Heart left ventricle (tissue), 16 donors: ENCODE data around the gene HS3ST3A1. TPM values are rescaled to one million over a fixed set of nuclear protein-coding genes. Genes with fewer than 3 reads are reported as not detected.

Source experiments
- ATAC-seq, 4 donors: fragments of 200-7000 bp; cut with Tn5 transposase; one replicate each; pipeline ENCODE4 v1.9.1; 2020 to 2022; ENCODE audit warnings: moderate library complexity in 4 of 4, mild to moderate bottlenecking in 3 of 4, moderate number of reproducible peaks in 1 of 4
- DNase-seq, 5 donors: peaks; one replicate each; pipeline ENCODE4 v3.0.0-alpha.2; 2020
- H3K27ac ChIP-seq, 12 donors: fragments of 200-600 bp; sonication (generic) in 4 of 12; one replicate each; pipeline versions ENCODE4 v1.5.0 to v1.8.0; 2016 to 2022; ENCODE audit warnings: mild to moderate bottlenecking in 2 of 12
- H3K27me3 ChIP-seq, 9 donors: fragments of 200-600 bp; sonication (generic) in 2 of 9; one replicate each; pipeline versions ENCODE4 v1.5.1 to v1.8.0; 2016 to 2022; ENCODE audit warnings: mild to moderate bottlenecking in 3 of 9
- H3K36me3 ChIP-seq, 9 donors: fragments of 200-600 bp; sonication (generic) in 2 of 9; one replicate each; pipeline versions ENCODE4 v1.5.0 to v1.8.0; 2018 to 2022; ENCODE audit warnings: mild to moderate bottlenecking in 2 of 9
- H3K4me1 ChIP-seq, 12 donors: fragments of 200-600 bp; sonication (generic) in 4 of 12; one replicate each; pipeline versions ENCODE4 v1.5.0 to v1.8.0; 2016 to 2022; ENCODE audit warnings: mild to moderate bottlenecking in 3 of 12
- H3K4me3 ChIP-seq, 12 donors: fragments of 200-600 bp; sonication (generic) in 4 of 12; one replicate each; pipeline versions ENCODE4 v1.5.0 to v1.8.0; 2017 to 2022; ENCODE audit warnings: mild to moderate bottlenecking in 9 of 12, moderate library complexity in 4 of 12
- H3K9me3 ChIP-seq, 12 donors: fragments of 200-600 bp; sonication (generic) in 4 of 12; one replicate each; pipeline versions ENCODE4 v1.5.0 to v1.8.0; 2016 to 2022; ENCODE audit warnings: mild to moderate bottlenecking in 1 of 12
- POLR2A ChIP-seq, 2 donors: fragments of 450-650 bp; IDR thresholded peaks; one replicate each; pipeline ENCODE4 v1.6.1; 2017; ENCODE audit warnings: antibody characterized with exemption in 2 of 2, mild to moderate bottlenecking in 2 of 2, moderate library complexity in 2 of 2
- WGBS, 4 donors: extraction: QIAGEN DNeasy Blood & Tissue Kit in 2 of 4; methylation state at CpG; one replicate each; pipeline versions ENCODE4 v1.1.5 to v1.1.7; 2013 to 2018; 5-methylcytosine and 5-hydroxymethylcytosine counted together
- intact Hi-C, 10 donors: fragments of 100-400 bp; cut with DNase I; formaldehyde crosslinking; loops; one replicate each; pipeline versions ENCODE4 v1.11.1 to v1.14.2; 2022
- polyA plus RNA-seq, 2 donors: library from polyadenylated mRNA; stranded (reverse); fragments of 200-250 nt; gene quantifications; one replicate each; pipeline ENCODE4 v1.2.3, GENCODE V29; 2013
- total RNA-seq, 9 donors: library from RNA; depleted of rRNA in 2 of 9; stranded (reverse); fragments of >200 nt in 2 of 9; fragmentation: NEBNext Ultra II Directional in 3 of 9; extraction: Animal tissue kit (Norgen Biotek cat#: 25700) in 3 of 9; gene quantifications; one replicate each; pipeline versions ENCODE4 v1.1.0 to v1.2.4, GENCODE V29; 2016 to 2023
- TF ChIP-seq, protein P1 (sequence below), 12 donors: fragments of 200-600 bp; sonication (generic) in 4 of 12; IDR thresholded peaks; one replicate each; pipeline versions ENCODE4 v1.5.0 to v1.8.0; 2018 to 2022; ENCODE audit warnings: antibody characterized with exemption in 12 of 12, mild to moderate bottlenecking in 5 of 12
- donor health status: ischemic (EF 13 %, LVEDD 7.1; RV severe dilation, severe dysfunction).
- donor health status: healthy with polysubstance abuse.
- donor health status: DM: no; HTN: yes; CAD: no.
- donor health status: DM: no; HTN: no; CAD: no.
- donor health status: ischemic (EF 25% LVEDD 6.9; RV normal size, moderate dysfunction).
- donor health status: ischemic (EF 25% LVEDD 5.7; RV mildly dilated, moderate dysfunction).
- donor health status: healthy.
- donor health status: DM: yes; HTN: yes; CAD: no.
- donor health status: ischemic (EF 35%, LVEDD 5.7; RV mildly dilated, moderate dysfunction).
- donor health status: nonischemic (EF 11% LVEDD 7.7; RV severe dilation, severe dysfunction).
- donor health status: DM: yes; HTN: yes; CAD: no.
- donor health status: PGD.
- donor health status: ischemic (EF 29% LVEDD 5.4; RV normal size, mild dysfunction).
- donor health status: nonischemic (EF 23%, LVEDD 6.1; RV moderate dilation, normal function).

HS3ST3A1 gene
- total and polyA plus RNA-seq, 11 donors, result 0.08 to 5.7 (median 1.8) TPM

DNA sequence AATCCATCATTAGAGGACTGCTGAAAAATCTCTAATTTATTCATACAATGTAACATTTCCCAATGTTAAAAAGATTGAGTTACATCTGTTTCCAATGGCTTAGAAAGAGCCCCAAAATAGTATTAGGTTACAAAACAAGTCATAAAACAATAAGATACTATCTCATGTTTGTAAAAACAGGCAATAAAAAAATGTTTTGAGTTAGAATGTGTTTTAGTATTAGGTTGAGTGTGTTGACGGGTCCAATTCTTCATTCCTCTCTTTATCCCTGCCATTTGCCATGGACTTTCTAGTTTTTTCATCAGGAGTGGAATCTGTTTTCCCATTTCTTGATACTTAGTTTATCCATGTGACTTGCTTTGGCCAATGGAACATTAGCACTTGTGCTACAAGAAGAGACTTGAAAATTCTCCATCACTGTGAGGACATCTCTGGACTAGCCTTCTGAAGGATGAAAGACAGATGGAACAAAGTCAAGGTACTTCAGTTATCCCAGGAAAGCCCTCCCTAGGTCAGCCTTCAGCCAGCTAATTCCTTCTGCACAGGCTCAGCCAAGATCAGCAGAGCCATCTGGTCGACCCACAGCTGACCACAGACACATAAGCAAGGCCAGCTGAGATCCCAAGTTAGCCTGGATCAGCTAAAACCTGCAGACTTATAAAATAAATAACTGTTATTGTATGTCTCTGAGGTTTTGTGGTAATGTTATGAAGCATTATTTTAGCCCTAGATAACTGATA lies 83.3 kb downstream of the HS3ST3A1 start:
- TF ChIP-seq POLR2A (IDR thresholded peaks at IDR 0.05), result no peak
- TF ChIP-seq, protein P1, sequence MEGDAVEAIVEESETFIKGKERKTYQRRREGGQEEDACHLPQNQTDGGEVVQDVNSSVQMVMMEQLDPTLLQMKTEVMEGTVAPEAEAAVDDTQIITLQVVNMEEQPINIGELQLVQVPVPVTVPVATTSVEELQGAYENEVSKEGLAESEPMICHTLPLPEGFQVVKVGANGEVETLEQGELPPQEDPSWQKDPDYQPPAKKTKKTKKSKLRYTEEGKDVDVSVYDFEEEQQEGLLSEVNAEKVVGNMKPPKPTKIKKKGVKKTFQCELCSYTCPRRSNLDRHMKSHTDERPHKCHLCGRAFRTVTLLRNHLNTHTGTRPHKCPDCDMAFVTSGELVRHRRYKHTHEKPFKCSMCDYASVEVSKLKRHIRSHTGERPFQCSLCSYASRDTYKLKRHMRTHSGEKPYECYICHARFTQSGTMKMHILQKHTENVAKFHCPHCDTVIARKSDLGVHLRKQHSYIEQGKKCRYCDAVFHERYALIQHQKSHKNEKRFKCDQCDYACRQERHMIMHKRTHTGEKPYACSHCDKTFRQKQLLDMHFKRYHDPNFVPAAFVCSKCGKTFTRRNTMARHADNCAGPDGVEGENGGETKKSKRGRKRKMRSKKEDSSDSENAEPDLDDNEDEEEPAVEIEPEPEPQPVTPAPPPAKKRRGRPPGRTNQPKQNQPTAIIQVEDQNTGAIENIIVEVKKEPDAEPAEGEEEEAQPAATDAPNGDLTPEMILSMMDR (IDR thresholded peaks at IDR 0.05), result no peak
- intact Hi-C loops, result no loop called here
- Histone ChIP-seq H3K4me1 (no peaks in the 10 kb centered on the region), H3K4me3 (no peak overlapping the region), H3K36me3 (no peaks in the 10 kb centered on the region), H3K27ac (no peak overlapping the region), H3K9me3 (no peaks in the 10 kb centered on the region), H3K27me3 (no peaks in the 10 kb centered on the region)
- WGBS, 4 donors, result 52 to 79% (median 75%) methylated on average over 2 of the region's 2 CpGs
- DNase-seq, result no peak
- peak in 1 of 4 donors; percentile 37 for ATAC-seq

DNA sequence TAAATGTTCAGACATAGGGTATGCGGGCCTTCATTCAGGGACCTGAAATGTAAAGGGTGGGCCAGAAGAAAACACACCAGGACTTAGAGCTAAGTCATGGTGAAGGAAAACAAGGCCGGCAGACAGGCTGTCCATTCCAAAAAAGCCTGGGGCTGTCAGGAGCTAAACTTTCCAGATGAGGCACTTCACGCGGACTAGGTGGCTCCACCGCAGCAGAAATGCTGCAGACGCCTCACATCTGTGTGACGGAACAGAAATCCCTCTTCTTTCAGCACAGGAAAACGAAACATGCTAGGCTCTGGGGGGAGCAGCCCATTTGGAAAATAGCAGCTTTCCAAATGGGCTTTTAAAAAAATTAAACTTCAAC lies 88.7 kb downstream of the HS3ST3A1 start:
- peaks cover 0 to 7% (median 0%) of the 10 kb centered on the region in 12 donors for H3K4me1 ChIP-seq
- DNase-seq (peak in 3 of 5 donors; percentile 27 to 42 (median 28)), ATAC-seq (peak in 3 of 4 donors; percentile 58 to 79 (median 62))
- peak overlapping the region in 1 of 12 donors; percentile 22 for H3K27ac ChIP-seq
- intact Hi-C loops, result no loop called here
- no peak overlapping the region for H3K4me3 ChIP-seq
- no peak for TF ChIP-seq POLR2A (IDR thresholded peaks at IDR 0.05)
- TF ChIP-seq, protein P1 (IDR thresholded peaks at IDR 0.05), result no peak
- H3K27me3 ChIP-seq, result peaks cover 0 to 7% (median 0%) of the 10 kb centered on the region in 9 donors
- H3K9me3 ChIP-seq, result no peaks in the 10 kb centered on the region
- 44 to 63% (median 58%) methylated on average over 8 of the region's 8 CpGs for WGBS, 4 donors
- H3K36me3 ChIP-seq, result no peaks in the 10 kb centered on the region

DNA sequence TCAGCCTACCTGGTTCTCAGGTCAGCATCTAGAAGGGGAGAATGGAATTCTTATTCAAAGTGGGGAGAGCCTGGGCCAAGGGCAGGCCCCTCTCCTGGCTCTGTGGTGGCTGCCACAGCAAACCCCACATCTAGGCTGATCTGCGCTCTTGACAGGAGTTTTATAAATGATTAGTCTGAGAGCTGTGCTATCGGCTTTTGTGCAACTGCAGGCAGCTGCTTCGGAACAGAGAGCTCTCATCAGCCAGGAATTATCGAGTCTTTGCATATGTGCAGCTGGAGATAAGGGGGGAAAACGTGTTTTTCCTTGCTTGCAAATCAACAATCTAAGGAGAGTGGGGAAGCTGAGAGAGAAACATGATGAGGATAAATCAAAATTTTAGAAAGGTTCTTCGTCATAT lies 91.7 kb downstream of the HS3ST3A1 start:
- ATAC-seq (no peak), DNase-seq (no peak)
- Histone ChIP-seq H3K4me3 (no peak overlapping the region), H3K27me3 (peaks cover 0 to 7% (median 0%) of the 10 kb centered on the region in 9 donors), H3K9me3 (no peaks in the 10 kb centered on the region), H3K27ac (no peak overlapping the region), H3K36me3 (no peaks in the 10 kb centered on the region), H3K4me1 (peaks cover 0 to 7% (median 0%) of the 10 kb centered on the region in 12 donors)
- intact Hi-C loops, result no loop called here
- WGBS, 4 donors, result 29 to 38% (median 34%) methylated on average over 6 of the region's 6 CpGs
- TF ChIP-seq, protein P1 (IDR thresholded peaks at IDR 0.05), result no peak
- TF ChIP-seq POLR2A (IDR thresholded peaks at IDR 0.05), result no peak

DNA sequence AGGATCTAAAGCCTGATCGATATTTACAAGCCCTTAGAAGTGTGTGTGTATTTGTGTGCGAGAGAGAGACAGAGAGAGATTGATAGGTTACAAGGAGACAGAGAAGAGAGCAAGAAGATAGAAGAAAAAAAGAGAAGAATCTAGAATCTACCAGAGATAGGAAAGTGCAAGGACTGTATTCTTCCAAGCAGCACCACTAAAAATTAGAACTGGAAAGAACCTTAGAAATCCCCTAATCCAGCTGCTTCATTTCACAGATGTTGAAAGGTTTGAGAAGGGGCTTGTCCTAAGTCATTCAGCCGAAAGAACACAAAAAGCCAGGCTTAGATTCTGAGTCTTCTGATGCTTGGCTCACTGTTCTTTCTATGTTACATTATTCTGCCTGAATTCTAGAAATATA lies 92.2 kb downstream of the HS3ST3A1 start:
- Histone ChIP-seq H3K27me3 (peaks cover 0 to 7% (median 0%) of the 10 kb centered on the region in 9 donors), H3K27ac (no peak overlapping the region), H3K36me3 (no peaks in the 10 kb centered on the region), H3K4me3 (no peak overlapping the region), H3K4me1 (peaks cover 0 to 7% (median 0%) of the 10 kb centered on the region in 12 donors), H3K9me3 (no peaks in the 10 kb centered on the region)
- TF ChIP-seq POLR2A (IDR thresholded peaks at IDR 0.05), result no peak
- TF ChIP-seq, protein P1 (IDR thresholded peaks at IDR 0.05), result no peak
- DNase-seq, result no peak
- 61 to 77% (median 66%) methylated on average over 3 of the region's 3 CpGs for WGBS, 4 donors
- ATAC-seq, result no peak
- intact Hi-C loops, result no loop called here
